Mesenchymal stem cell (in vitro differentiated cells and primary cell): ENCODE results near the gene CYP26A1.

Source experiments
- DNase-seq: peaks from one replicate; pipeline ENCODE4 v3.0.0-alpha.2; 2013
- H2AFZ ChIP-seq: one replicate; pipeline ENCODE4 v1.6.1; 2013; ENCODE audit warnings: low read depth, mild to moderate bottlenecking, control low read depth, inconsistent platforms, low read length, moderate library complexity
- H2AK5ac ChIP-seq: 2 replicates; pipeline ENCODE4 v1.6.1; 2013; ENCODE audit warnings: low read length, moderate library complexity, mild to moderate bottlenecking, inconsistent platforms; ENCODE audit not compliant: severe bottlenecking
- H2BK120ac ChIP-seq: one replicate; pipeline ENCODE4 v1.6.1; 2013; ENCODE audit warnings: low read depth, mild to moderate bottlenecking, inconsistent platforms, low read length, moderate library complexity
- H2BK12ac ChIP-seq, 2 experiments: one replicate each; pipeline ENCODE4 v1.6.1; 2013; ENCODE audit warnings: inconsistent platforms in 2 of 2, low read length in 2 of 2, mild to moderate bottlenecking in 2 of 2, moderate library complexity in 2 of 2, control low read depth in 1 of 2
- H2BK15ac ChIP-seq: one replicate; pipeline ENCODE4 v1.6.1; 2013; ENCODE audit warnings: mild to moderate bottlenecking, low read depth, inconsistent platforms; ENCODE audit not compliant: poor library complexity, severe bottlenecking
- H2BK5ac ChIP-seq: 2 replicates; pipeline ENCODE4 v1.6.1; 2013; ENCODE audit warnings: low read depth, mild to moderate bottlenecking, low read length, control low read depth, inconsistent platforms; ENCODE audit not compliant: poor library complexity, severe bottlenecking
- H3K14ac ChIP-seq, 2 experiments: one replicate each; pipeline ENCODE4 v1.6.1; 2013; ENCODE audit warnings: inconsistent platforms in 2 of 2, low read length in 2 of 2, control low read depth in 1 of 2, mild to moderate bottlenecking in 1 of 2, moderate library complexity in 1 of 2
- H3K18ac ChIP-seq, 2 experiments: one replicate each; pipeline ENCODE4 v1.6.1; 2013; ENCODE audit warnings: inconsistent platforms in 2 of 2, low read length in 2 of 2, control low read depth in 1 of 2, low read depth in 1 of 2, mild to moderate bottlenecking in 1 of 2
- H3K23ac ChIP-seq, 2 experiments: one replicate each; pipeline ENCODE4 v1.6.1; 2013; ENCODE audit warnings: inconsistent platforms in 2 of 2, low read length in 2 of 2, mild to moderate bottlenecking in 2 of 2, moderate library complexity in 2 of 2, control low read depth in 1 of 2
- H3K27ac ChIP-seq: 2 replicates; pipeline ENCODE4 v1.5.1; 2013; ENCODE audit warnings: mild to moderate bottlenecking, moderate library complexity, low read length, control low read depth, inconsistent platforms; ENCODE audit not compliant: poor library complexity, severe bottlenecking
- H3K27me3 ChIP-seq, 2 experiments: 2 replicates each; pipeline versions ENCODE4 v1.6.1 to v1.7.0; 2013; ENCODE audit warnings: low read length in 2 of 2, mild to moderate bottlenecking in 2 of 2, moderate library complexity in 2 of 2, control low read depth in 1 of 2, inconsistent platforms in 1 of 2; ENCODE audit not compliant: control insufficient read depth in 1 of 2, insufficient read depth in 1 of 2
- H3K36me3 ChIP-seq, 2 experiments: 2 replicates each; pipeline versions ENCODE4 v1.6.1 to v1.7.0; 2013; ENCODE audit warnings: low read length in 2 of 2, control low read depth in 1 of 2, inconsistent platforms in 1 of 2, low read depth in 1 of 2, mild to moderate bottlenecking in 1 of 2; ENCODE audit not compliant: insufficient read depth in 2 of 2, control insufficient read depth in 1 of 2
- H3K4ac ChIP-seq, 2 experiments: one replicate each; pipeline ENCODE4 v1.6.1; 2013; ENCODE audit warnings: inconsistent platforms in 2 of 2, low read length in 2 of 2, mild to moderate bottlenecking in 2 of 2, moderate library complexity in 2 of 2, control low read depth in 1 of 2, low read depth in 1 of 2
- H3K4me1 ChIP-seq: 2 replicates; pipeline ENCODE4 v1.6.1; 2013; ENCODE audit warnings: low read depth, low read length, control low read depth; ENCODE audit not compliant: control insufficient read depth, insufficient read depth
- H3K4me2 ChIP-seq: 2 replicates; pipeline ENCODE4 v1.6.1; 2013; ENCODE audit warnings: low read length, mild to moderate bottlenecking, inconsistent platforms; ENCODE audit not compliant: poor library complexity, severe bottlenecking
- H3K4me3 ChIP-seq, 2 experiments: 2 replicates each; pipeline versions ENCODE4 v1.5.1 to v1.7.0; 2013; ENCODE audit warnings: low read length in 2 of 2, mild to moderate bottlenecking in 2 of 2, control low read depth in 1 of 2, low read depth in 1 of 2; ENCODE audit not compliant: insufficient read depth in 1 of 2
- H3K79me1 ChIP-seq: replicated peaks from 2 replicates; pipeline ENCODE4 v1.6.1; 2013; ENCODE audit warnings: mild to moderate bottlenecking, control low read depth, low read length, inconsistent platforms; ENCODE audit not compliant: poor library complexity, severe bottlenecking
- H3K9ac ChIP-seq: 2 replicates; pipeline ENCODE4 v1.7.0; 2013; ENCODE audit warnings: mild to moderate bottlenecking, low read length, moderate library complexity
- H3K9me3 ChIP-seq: 2 replicates; pipeline ENCODE4 v1.7.0; 2013; ENCODE audit warnings: mild to moderate bottlenecking, low read length; ENCODE audit not compliant: control insufficient read depth
- H4K8ac ChIP-seq: one replicate; pipeline ENCODE4 v1.6.1; 2013; ENCODE audit warnings: inconsistent platforms, mild to moderate bottlenecking, low read length, moderate library complexity
- H4K91ac ChIP-seq: one replicate; pipeline ENCODE4 v1.6.1; 2013; ENCODE audit warnings: mild to moderate bottlenecking, low read length, inconsistent platforms
- WGBS: methylation state at CpG from one replicate; pipeline ENCODE4 v1.1.7; 2013; ENCODE audit warnings: mixed read lengths; 5-methylcytosine and 5-hydroxymethylcytosine counted together

CYP26A1 gene

DNA sequence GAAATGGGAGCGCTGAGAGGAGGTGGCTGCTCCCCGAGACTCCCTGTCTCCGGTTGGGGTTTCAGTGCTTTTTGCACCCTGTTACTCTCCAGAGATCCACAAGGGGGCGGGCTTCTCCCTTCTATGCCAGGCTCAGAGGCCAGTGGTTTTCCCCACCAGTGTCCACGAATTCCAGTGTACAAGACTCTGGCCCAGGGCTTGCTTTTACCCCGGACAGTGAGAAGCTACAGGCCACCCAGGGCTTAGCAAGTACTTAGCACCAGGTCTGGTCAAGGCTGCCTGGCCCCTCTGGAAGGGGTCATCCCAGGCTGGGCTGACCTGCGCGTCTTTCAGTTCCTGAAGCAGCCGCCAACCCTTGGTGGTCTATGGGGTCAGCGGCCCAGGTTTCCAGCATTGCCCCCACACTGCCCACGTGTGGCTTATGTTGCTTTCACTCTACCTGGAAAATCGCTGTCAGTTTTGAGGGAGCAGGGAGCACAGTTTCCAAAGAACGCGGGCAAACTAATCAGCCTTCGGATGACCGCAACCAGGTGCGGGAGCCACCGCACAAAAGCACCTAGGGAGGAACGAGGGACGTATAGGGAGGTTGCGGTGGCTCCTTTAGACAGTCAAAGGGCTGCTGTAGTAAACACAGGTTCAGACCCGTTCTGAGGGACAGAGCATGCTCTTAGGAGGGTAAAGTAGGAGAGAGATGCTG is 6.8 kb downstream of the CYP26A1 start:
- 63% methylated on average over 22 of the region's 22 CpGs for WGBS
- peak overlapping the region in 1 of 2 experiments; percentile 56 for H3K4me3 ChIP-seq
- peak overlapping the region; percentile 18 for H3K4me2 ChIP-seq
- peak; percentile 59 for DNase-seq
- H3K4me1 ChIP-seq, result peaks cover 8% of the 10 kb centered on the region
- no peaks in the 10 kb centered on the region for H3K79me1 ChIP-seq
- no peak overlapping the region for H3K27ac ChIP-seq
- peak overlapping the region in 1 of 2 experiments; percentile 13 for H3K4ac ChIP-seq
- H2BK5ac ChIP-seq, result peak overlapping the region; percentile 48
- no peak overlapping the region for H2BK12ac ChIP-seq
- no peak overlapping the region for H4K91ac ChIP-seq
- peaks cover 62 to 66% of the 10 kb centered on the region in 2 experiments for H3K27me3 ChIP-seq
- peak overlapping the region; percentile 37 for H3K9ac ChIP-seq
- no peak overlapping the region for H2AK5ac ChIP-seq
- H4K8ac ChIP-seq, result no peak overlapping the region
- no peak overlapping the region for H3K14ac ChIP-seq
- H2AFZ ChIP-seq, result peak overlapping the region; percentile 19
- H3K36me3 ChIP-seq, result no peaks in the 10 kb centered on the region
- no peak overlapping the region for H2BK15ac ChIP-seq
- no peak overlapping the region for H3K23ac ChIP-seq
- H3K9me3 ChIP-seq, result no peaks in the 10 kb centered on the region
- H2BK120ac ChIP-seq, result no peak overlapping the region
- no peak overlapping the region for H3K18ac ChIP-seq

DNA sequence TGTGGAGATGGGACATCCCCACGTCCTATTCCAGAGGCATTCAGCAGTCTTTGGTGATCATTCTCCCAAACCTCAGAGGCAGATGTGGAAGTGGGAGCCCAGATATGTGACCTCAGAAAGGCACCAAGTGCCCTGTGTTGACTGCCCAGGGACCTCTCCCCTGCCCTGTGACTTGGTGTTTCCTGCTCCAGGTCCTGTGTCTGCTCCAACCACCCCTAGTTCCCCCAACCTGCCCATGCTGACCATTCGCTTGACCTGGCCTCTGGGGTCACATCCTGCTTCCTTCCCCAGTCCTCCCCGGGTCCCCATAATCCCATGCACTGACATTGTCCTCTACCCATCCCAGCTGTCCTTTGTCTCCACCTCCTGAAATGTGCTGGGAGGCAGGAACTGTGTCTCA is 7.6 kb downstream of the CYP26A1 start:
- Histone ChIP-seq H4K91ac (no peak overlapping the region), H3K4ac (no peak overlapping the region), H3K4me1 (peaks cover 8% of the 10 kb centered on the region), H2BK12ac (no peak overlapping the region), H2AK5ac (no peak overlapping the region), H2BK120ac (no peak overlapping the region), H3K14ac (no peak overlapping the region), H3K4me3 (no peak overlapping the region), H2AFZ (no peak overlapping the region), H3K79me1 (no peaks in the 10 kb centered on the region), H4K8ac (no peak overlapping the region), H3K23ac (no peak overlapping the region), H3K4me2 (no peak overlapping the region), H3K27ac (no peak overlapping the region), H3K9me3 (no peaks in the 10 kb centered on the region), H3K27me3 (peaks cover 62 to 66% of the 10 kb centered on the region in 2 experiments), H3K18ac (no peak overlapping the region), H2BK15ac (no peak overlapping the region), H3K36me3 (no peaks in the 10 kb centered on the region), H3K9ac (no peak overlapping the region), H2BK5ac (no peak overlapping the region)
- WGBS, result 80% methylated on average over 3 of the region's 3 CpGs
- no peak for DNase-seq

DNA sequence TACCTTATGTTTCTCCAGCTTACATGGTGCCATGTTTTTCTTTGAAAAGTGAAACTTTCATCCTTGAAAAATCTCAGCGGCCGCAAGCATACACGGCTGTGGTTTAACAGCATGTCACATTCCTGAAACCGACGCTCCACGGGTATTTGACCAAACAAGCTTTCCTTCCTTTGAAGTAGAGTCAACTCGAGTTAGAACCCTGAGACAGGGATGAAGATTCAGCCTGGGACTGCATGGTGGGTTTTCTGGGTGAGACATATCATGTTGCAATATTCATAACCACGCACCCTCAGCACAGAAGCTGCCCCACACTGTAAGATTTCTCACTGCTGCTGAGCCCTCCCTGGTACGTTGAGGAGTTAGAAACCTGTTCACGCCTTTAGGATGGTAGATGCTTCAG is 8.1 kb downstream of the CYP26A1 start:
- Histone ChIP-seq H3K9me3 (no peaks in the 10 kb centered on the region), H4K8ac (no peak overlapping the region), H3K79me1 (no peaks in the 10 kb centered on the region), H3K4me1 (peaks cover 8% of the 10 kb centered on the region), H3K23ac (no peak overlapping the region), H3K27me3 (peaks cover 56 to 64% of the 10 kb centered on the region in 2 experiments), H3K27ac (no peak overlapping the region), H3K36me3 (no peaks in the 10 kb centered on the region), H3K14ac (no peak overlapping the region), H3K4ac (no peak overlapping the region), H2BK120ac (no peak overlapping the region), H3K4me2 (no peak overlapping the region), H2BK12ac (no peak overlapping the region), H3K4me3 (no peak overlapping the region), H2BK5ac (no peak overlapping the region), H3K9ac (no peak overlapping the region), H2AK5ac (no peak overlapping the region), H2BK15ac (no peak overlapping the region), H4K91ac (no peak overlapping the region), H2AFZ (no peak overlapping the region), H3K18ac (no peak overlapping the region)
- no peak for DNase-seq
- WGBS, result 76% methylated on average over 7 of the region's 10 CpGs

DNA sequence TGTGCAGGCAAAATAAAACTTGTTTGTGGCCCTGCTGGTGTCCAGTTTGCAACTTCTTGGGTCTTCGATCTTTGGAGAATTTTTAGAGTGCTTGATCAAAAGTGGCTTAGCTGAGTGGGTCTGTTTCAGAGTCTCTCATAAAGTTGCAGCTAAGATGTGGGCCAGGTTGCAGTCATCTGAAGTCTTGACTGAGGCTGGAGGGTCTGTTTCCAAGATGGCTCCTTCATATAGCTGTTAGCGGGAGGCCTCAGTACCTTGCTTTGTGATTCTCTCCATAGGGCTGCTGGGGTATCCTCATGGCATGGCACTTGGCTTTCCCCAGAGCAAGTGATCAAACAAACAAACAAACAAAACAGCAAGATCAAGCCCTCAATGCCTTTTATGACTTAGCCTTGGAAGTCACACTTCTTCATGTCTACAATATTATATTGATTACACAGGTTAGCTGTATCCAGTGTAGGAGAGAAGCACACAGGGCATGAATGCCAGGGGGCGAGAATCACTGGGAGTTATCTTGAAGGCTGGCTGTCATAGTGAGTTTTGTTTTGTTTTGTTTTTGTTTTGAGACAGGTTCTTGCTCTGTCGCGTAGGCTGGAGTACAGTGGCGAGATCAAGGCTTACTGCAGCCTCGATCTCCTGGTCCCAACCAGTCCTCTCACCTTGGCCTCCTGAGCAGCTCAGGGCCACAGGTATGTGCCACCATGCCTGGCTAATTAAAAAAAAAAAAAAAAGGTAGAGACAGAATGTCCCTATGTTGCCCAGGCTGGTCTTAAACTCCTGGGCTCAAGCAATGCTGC is 10.2 kb downstream of the CYP26A1 start:
- Histone ChIP-seq H2AFZ (no peak overlapping the region), H3K18ac (no peak overlapping the region), H3K4me3 (no peak overlapping the region), H2BK15ac (no peak overlapping the region), H2BK5ac (no peak overlapping the region), H3K27me3 (peaks cover 54 to 58% of the 10 kb centered on the region in 2 experiments), H2BK12ac (no peak overlapping the region), H3K4me2 (no peak overlapping the region), H3K9me3 (no peaks in the 10 kb centered on the region), H3K4ac (no peak overlapping the region), H4K8ac (no peak overlapping the region), H3K79me1 (no peaks in the 10 kb centered on the region), H3K14ac (no peak overlapping the region), H3K36me3 (no peaks in the 10 kb centered on the region), H3K4me1 (peaks cover 8% of the 10 kb centered on the region), H3K9ac (no peak overlapping the region), H2AK5ac (no peak overlapping the region), H3K27ac (no peak overlapping the region), H3K23ac (no peak overlapping the region), H4K91ac (no peak overlapping the region), H2BK120ac (no peak overlapping the region)
- 97% methylated on average over 7 of the region's 7 CpGs for WGBS
- no peak for DNase-seq
